ENCODE results near the gene BMS1. TPM values are rescaled to one million over a fixed set of nuclear protein-coding genes. Genes with fewer than 3 reads are reported as not detected.

The BMS1 gene
- total RNA-seq, 3 donors from 2014 or later, result 11.0 to 14.5 (median 12.4) TPM

- TF ChIP-seq CTCF (IDR thresholded peaks at IDR 0.05), result peak; percentile 92
- ATAC-seq (peak; percentile 95), DNase-seq (peak; percentile 69 to 93 (median 91))
- Histone ChIP-seq H3K4me3 (no peak overlapping the region), H3K4me1 (ENCODE audit: low read depth) (peaks cover 17% of the 10 kb centered on the region), H3K9me3 (no peaks in the 10 kb centered on the region), H3K36me3 (ENCODE audit: low read depth) (no peaks in the 10 kb centered on the region)
- intact Hi-C loops (cut with DNase I, micrococcal nuclease), result no loop called here
These were observed 29.5 kb upstream of the BMS1 start for GRCh38 chr10:42753126-42753506.

- intact Hi-C loops (cut with DNase I, micrococcal nuclease), result no loop called here
- TF ChIP-seq CTCF (IDR thresholded peaks at IDR 0.05), result no peak
- ATAC-seq (peak; percentile 18), DNase-seq (peak in 1 of 3 donors; percentile 43)
- peaks cover 17% of the 10 kb centered on the region for H3K4me1 ChIP-seq (ENCODE audit: low read depth)
- H3K4me3 ChIP-seq, result no peak overlapping the region
- H3K9me3 ChIP-seq, result no peaks in the 10 kb centered on the region
- H3K36me3 ChIP-seq (ENCODE audit: low read depth), result no peaks in the 10 kb centered on the region
These were observed 29.0 kb upstream of the BMS1 start for GRCh38 chr10:42753507-42754154.

GRCh38 chr10:42754155-42755027 is 28.2 kb upstream of the BMS1 start:
- no peak for TF ChIP-seq CTCF (IDR thresholded peaks at IDR 0.05)
- H3K4me3 ChIP-seq, result no peak overlapping the region
- H3K9me3 ChIP-seq, result no peaks in the 10 kb centered on the region
- H3K4me1 ChIP-seq (ENCODE audit: low read depth), result peaks cover 17% of the 10 kb centered on the region
- intact Hi-C loops (cut with DNase I, micrococcal nuclease), result no loop called here
- H3K36me3 ChIP-seq (ENCODE audit: low read depth), result no peaks in the 10 kb centered on the region
- DNase-seq, result peak; percentile 15 to 55 (median 50)
- peak; percentile 50 for ATAC-seq

GRCh38 chr10:42755028-42755451 is 27.6 kb upstream of the BMS1 start:
- H3K36me3 ChIP-seq (ENCODE audit: low read depth), result no peaks in the 10 kb centered on the region
- intact Hi-C loops (cut with DNase I, micrococcal nuclease), result no loop called here
- DNase-seq (no peak), ATAC-seq (peak; percentile 7)
- H3K4me3 ChIP-seq, result no peak overlapping the region
- no peak for TF ChIP-seq CTCF (IDR thresholded peaks at IDR 0.05)
- H3K4me1 ChIP-seq (ENCODE audit: low read depth), result peaks cover 17% of the 10 kb centered on the region
- no peaks in the 10 kb centered on the region for H3K9me3 ChIP-seq

- Histone ChIP-seq H3K36me3 (ENCODE audit: low read depth) (no peaks in the 10 kb centered on the region), H3K4me1 (ENCODE audit: low read depth) (peaks cover 17% of the 10 kb centered on the region), H3K4me3 (no peak overlapping the region), H3K9me3 (no peaks in the 10 kb centered on the region)
- TF ChIP-seq CTCF (IDR thresholded peaks at IDR 0.05), result no peak
- intact Hi-C loops (cut with DNase I, micrococcal nuclease), result no loop called here
- ATAC-seq, result no peak
- no peak for DNase-seq
These were observed 27.0 kb upstream of the BMS1 start for GRCh38 chr10:42755556-42756093.
